Measurements from ENCODE around the gene CD300LD. TPM values are rescaled to one million over a fixed set of nuclear protein-coding genes. Genes with fewer than 3 reads are reported as not detected.

CD300LD gene
- total RNA-seq, 6 donors from 2014 or later: not detected

GRCh38 chr17:74569020-74570003 lies 22.8 kb downstream of the CD300LD start:
- H3K4me3 ChIP-seq: no peak overlapping the region
- peak; percentile 71 to 93 for ATAC-seq (ENCODE audit: low FRiP score in 2 of 2)

GRCh38 chr17:74568106-74568873 lies 23.8 kb downstream of the CD300LD start:
- no peak overlapping the region for H3K4me3 ChIP-seq
- no peak overlapping the region for H3K27ac ChIP-seq
- H3K36me3 ChIP-seq: no peaks in the 10 kb centered on the region
- 65 to 75% methylated on average over 4 of the region's 4 CpGs for WGBS, 2 donors
- no peaks in the 10 kb centered on the region for H3K27me3 ChIP-seq
- no peak for DNase-seq
- peaks cover 0 to 4% (median 1%) of the 10 kb centered on the region in 4 donors for H3K4me1 ChIP-seq
- no peaks in the 10 kb centered on the region for H3K9me3 ChIP-seq
- TF ChIP-seq CTCF (IDR thresholded peaks at IDR 0.05): no peak
- no peak for TF ChIP-seq POLR2A (IDR thresholded peaks at IDR 0.05)
- no peak for TF ChIP-seq EP300 (IDR thresholded peaks at IDR 0.05)
- no peak for TF ChIP-seq POLR2AphosphoS5 (IDR thresholded peaks at IDR 0.05)
- ATAC-seq (ENCODE audit: low FRiP score in 2 of 2): no peak

More at GRCh38 chr17:74569020-74570003, 22.8 kb downstream of the CD300LD start:
- no peaks in the 10 kb centered on the region for H3K36me3 ChIP-seq
- H3K27me3 ChIP-seq: no peaks in the 10 kb centered on the region
- DNase-seq: peak in 1 of 2 donors; percentile 80
- TF ChIP-seq CTCF (IDR thresholded peaks at IDR 0.05) (no peak), POLR2AphosphoS5 (IDR thresholded peaks at IDR 0.05) (peak; percentile 5 to 76), EP300 (IDR thresholded peaks at IDR 0.05) (peak in 1 of 4 donors; percentile 17), POLR2A (IDR thresholded peaks at IDR 0.05) (peak in 1 of 4 donors; percentile 28)
- no peaks in the 10 kb centered on the region for H3K9me3 ChIP-seq
- H3K4me1 ChIP-seq: peaks cover 0 to 4% (median 1%) of the 10 kb centered on the region in 4 donors
- WGBS, 2 donors: 54 to 70% methylated on average over 19 to 32 of the region's 32 CpGs
- peak overlapping the region in 1 of 4 donors; percentile 49 for H3K27ac ChIP-seq

DNA sequence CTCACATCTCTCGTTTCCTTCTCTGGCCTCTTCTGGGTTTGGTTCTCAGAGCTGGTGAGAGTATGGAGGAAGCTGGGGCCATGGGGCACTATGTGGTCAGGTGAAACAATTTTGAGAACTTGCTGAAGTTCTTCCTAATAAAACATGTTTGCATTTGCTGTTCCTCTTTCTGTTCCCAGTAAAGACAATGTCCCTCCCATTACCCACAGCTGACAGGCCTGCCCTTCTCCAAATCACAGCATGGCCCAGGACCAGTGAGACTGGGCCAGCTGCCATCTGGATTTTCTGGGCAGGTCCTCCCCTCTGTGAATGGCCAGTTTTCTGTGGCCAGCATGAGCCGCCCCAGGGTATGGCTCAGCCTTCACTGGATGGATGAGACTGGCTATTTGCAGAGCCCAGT lies 24.7 kb downstream of the CD300LD start, which contains the start of gene CD300H:
CD300H (minus strand) TSS at position 113 of the 400 bp plus-strand sequence.
- H3K4me1 ChIP-seq: peaks cover 0 to 4% (median 1%) of the 10 kb centered on the region in 4 donors
- 77 to 78% methylated on average over 1 to 2 of the region's 2 CpGs for WGBS, 2 donors
- DNase-seq (no peak), ATAC-seq (ENCODE audit: low FRiP score in 2 of 2) (no peak)
- TF ChIP-seq POLR2A (IDR thresholded peaks at IDR 0.05) (peak in 1 of 4 donors; percentile 16), POLR2AphosphoS5 (IDR thresholded peaks at IDR 0.05) (no peak), CTCF (IDR thresholded peaks at IDR 0.05) (no peak), EP300 (IDR thresholded peaks at IDR 0.05) (no peak)
- no peaks in the 10 kb centered on the region for H3K36me3 ChIP-seq
- H3K27ac ChIP-seq: peak within 1 kb of the TSS in 1 of 4 donors; percentile 23
- H3K4me3 ChIP-seq: no peak within 1 kb of the TSS
- H3K27me3 ChIP-seq: no peaks in the 10 kb centered on the region
- H3K9me3 ChIP-seq: no peaks in the 10 kb centered on the region

DNA sequence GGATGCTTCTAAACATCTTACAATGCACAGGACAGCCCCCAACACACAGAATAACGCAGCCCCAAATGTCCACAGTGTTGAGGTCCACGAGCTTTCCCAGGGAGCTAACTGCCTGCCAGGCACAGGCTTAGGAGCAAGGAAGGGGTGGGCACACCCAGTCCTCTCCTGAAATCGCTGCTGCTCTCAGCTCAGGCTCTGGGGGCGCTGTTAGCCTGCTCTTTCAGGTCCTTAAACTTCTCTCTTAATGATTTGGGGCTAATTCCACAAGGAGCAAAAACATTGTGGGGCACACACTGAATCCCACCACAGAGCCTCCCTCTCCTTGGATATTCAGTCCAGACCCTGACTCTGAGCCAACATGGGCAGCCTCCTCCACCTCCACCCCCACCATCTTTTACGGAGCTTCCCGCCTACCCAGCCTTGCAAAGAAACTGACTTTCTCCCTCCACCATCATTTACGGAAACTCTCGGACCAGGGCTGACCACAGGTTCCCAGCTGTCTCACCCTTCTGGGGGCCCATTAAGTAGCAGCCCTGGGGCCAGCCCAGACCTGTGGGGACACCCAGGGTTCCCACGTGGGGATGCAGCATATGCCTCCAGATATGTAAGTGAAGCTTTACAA lies 25.8 kb downstream of the CD300LD start:
- H3K36me3 ChIP-seq: no peaks in the 10 kb centered on the region
- H3K9me3 ChIP-seq: no peaks in the 10 kb centered on the region
- no peak overlapping the region for H3K4me3 ChIP-seq
- peaks cover 0 to 4% (median 1%) of the 10 kb centered on the region in 4 donors for H3K4me1 ChIP-seq
- DNase-seq (peak in 1 of 2 donors; percentile 42), ATAC-seq (ENCODE audit: low FRiP score in 2 of 2) (no peak)
- no peaks in the 10 kb centered on the region for H3K27me3 ChIP-seq
- TF ChIP-seq CTCF (IDR thresholded peaks at IDR 0.05) (peak in 5 of 6 experiments; percentile 22 to 46 (median 33)), EP300 (IDR thresholded peaks at IDR 0.05) (no peak)
- 28 to 34% methylated on average over 9 of the region's 9 CpGs for WGBS, 2 donors
- H3K27ac ChIP-seq: no peak overlapping the region

All from upper lobe of left lung (tissue), 6 donors.